SK-N-SH treated with all-trans-retinoic acid at 6 μM for 48 hours (cell line): ENCODE measurements around the gene CPSF3.
"Not testable (repeated sequence)": the region's sequence is repeated elsewhere in the genome, so short reads cannot be mapped to it uniquely, and the experiment has no call there.

ENCODE experiments used
- ARNTL ChIP-seq: fragments of 450-650 bp; formaldehyde crosslinking; IDR thresholded peaks from 2 replicates; pipeline ENCODE4 v1.5.0; 2020; ENCODE audit warnings: low read depth, mild to moderate bottlenecking, moderate library complexity, borderline replicate concordance
- RARB ChIP-seq: fragments of 250-450 bp; sonication (Bioruptor Pico); IDR thresholded peaks from 2 replicates; pipeline ENCODE4 v1.8.0; 2021; ENCODE audit warnings: mild to moderate bottlenecking, moderate library complexity
- ZFP30 ChIP-seq: fragments of 450-650 bp; formaldehyde crosslinking; IDR thresholded peaks from 2 replicates; pipeline ENCODE4 v1.5.0; 2022; ENCODE audit warnings: mild to moderate bottlenecking, moderate library complexity
- TF ChIP-seq, protein P1 (sequence below): fragments of 250-450 bp; sonication (Bioruptor Pico); IDR thresholded peaks from 2 replicates; pipeline ENCODE4 v1.8.0; 2020; ENCODE audit warnings: mild to moderate bottlenecking, moderate library complexity, borderline replicate concordance
- TF ChIP-seq, protein P2 (sequence below): fragments of 250-450 bp; sonication (Bioruptor Pico); IDR thresholded peaks from 2 replicates; pipeline ENCODE4 v1.8.0; 2021; ENCODE audit warnings: low read depth, mild to moderate bottlenecking, moderate library complexity, borderline replicate concordance
- TF ChIP-seq, protein P3 (sequence below): fragments of 250-450 bp; sonication (Bioruptor Pico); IDR thresholded peaks from 2 replicates; pipeline ENCODE4 v1.5.1; 2020; ENCODE audit warnings: low read depth, mild to moderate bottlenecking, moderate library complexity

DNA sequence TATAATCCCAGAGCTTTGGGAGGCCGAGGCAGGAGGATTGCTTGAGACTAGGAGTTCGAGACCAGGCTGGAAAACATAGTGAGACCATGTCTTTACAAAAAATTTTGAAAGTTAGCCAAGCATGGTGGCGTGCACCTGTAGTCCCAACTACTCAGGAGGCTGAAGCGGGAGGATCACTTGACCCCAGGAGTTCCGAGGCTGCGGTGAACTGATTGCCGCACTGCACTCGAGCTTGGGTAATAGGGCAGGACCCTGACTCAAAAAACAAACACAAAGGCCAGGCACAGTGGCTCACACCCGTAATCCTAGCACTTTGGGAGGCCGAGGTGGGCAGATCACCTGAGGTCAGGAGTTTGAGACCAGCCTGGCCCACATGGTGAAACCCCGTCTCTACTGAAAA lies 25.2 kb upstream of the CPSF3 start:
- not testable (repeated sequence) for TF ChIP-seq ARNTL, RARB, ZFP30 (CRISPR knock-in tag)
- TF ChIP-seq, protein P1, sequence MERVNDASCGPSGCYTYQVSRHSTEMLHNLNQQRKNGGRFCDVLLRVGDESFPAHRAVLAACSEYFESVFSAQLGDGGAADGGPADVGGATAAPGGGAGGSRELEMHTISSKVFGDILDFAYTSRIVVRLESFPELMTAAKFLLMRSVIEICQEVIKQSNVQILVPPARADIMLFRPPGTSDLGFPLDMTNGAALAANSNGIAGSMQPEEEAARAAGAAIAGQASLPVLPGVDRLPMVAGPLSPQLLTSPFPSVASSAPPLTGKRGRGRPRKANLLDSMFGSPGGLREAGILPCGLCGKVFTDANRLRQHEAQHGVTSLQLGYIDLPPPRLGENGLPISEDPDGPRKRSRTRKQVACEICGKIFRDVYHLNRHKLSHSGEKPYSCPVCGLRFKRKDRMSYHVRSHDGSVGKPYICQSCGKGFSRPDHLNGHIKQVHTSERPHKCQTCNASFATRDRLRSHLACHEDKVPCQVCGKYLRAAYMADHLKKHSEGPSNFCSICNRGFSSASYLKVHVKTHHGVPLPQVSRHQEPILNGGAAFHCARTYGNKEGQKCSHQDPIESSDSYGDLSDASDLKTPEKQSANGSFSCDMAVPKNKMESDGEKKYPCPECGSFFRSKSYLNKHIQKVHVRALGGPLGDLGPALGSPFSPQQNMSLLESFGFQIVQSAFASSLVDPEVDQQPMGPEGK (CRISPR knock-in tag) = not testable (repeated sequence)
- TF ChIP-seq, protein P2, sequence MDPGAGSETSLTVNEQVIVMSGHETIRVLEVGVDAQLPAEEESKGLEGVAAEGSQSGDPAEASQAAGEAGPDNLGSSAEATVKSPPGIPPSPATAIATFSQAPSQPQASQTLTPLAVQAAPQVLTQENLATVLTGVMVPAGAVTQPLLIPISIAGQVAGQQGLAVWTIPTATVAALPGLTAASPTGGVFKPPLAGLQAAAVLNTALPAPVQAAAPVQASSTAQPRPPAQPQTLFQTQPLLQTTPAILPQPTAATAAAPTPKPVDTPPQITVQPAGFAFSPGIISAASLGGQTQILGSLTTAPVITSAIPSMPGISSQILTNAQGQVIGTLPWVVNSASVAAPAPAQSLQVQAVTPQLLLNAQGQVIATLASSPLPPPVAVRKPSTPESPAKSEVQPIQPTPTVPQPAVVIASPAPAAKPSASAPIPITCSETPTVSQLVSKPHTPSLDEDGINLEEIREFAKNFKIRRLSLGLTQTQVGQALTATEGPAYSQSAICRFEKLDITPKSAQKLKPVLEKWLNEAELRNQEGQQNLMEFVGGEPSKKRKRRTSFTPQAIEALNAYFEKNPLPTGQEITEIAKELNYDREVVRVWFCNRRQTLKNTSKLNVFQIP = not testable (repeated sequence)
- TF ChIP-seq, protein P3, sequence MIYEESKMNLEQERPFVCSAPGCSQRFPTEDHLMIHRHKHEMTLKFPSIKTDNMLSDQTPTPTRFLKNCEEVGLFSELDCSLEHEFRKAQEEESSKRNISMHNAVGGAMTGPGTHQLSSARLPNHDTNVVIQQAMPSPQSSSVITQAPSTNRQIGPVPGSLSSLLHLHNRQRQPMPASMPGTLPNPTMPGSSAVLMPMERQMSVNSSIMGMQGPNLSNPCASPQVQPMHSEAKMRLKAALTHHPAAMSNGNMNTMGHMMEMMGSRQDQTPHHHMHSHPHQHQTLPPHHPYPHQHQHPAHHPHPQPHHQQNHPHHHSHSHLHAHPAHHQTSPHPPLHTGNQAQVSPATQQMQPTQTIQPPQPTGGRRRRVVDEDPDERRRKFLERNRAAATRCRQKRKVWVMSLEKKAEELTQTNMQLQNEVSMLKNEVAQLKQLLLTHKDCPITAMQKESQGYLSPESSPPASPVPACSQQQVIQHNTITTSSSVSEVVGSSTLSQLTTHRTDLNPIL (CRISPR knock-in tag) = not testable (repeated sequence)
